Measurements from ENCODE around the gene EPB41L5. TPM values are rescaled to one million over a fixed set of nuclear protein-coding genes. Genes with fewer than 3 reads are reported as not detected.
"Not testable (repeated sequence)": the region's sequence is repeated elsewhere in the genome, so short reads cannot be mapped to it uniquely, and the experiment has no call there.

Gene EPB41L5
- total RNA-seq, 1 donor from 2014 or later: 9.3 TPM

- no peak for ATAC-seq
- intact Hi-C loops (cut with micrococcal nuclease): no loop called here
- DNase-seq: no peak
Measured at GRCh38 chr2:120132190-120132589, 119.3 kb downstream of the EPB41L5 start.

- no peak for ATAC-seq
- intact Hi-C loops (cut with micrococcal nuclease): no loop called here
Measured at GRCh38 chr2:120132691-120133090, 119.8 kb downstream of the EPB41L5 start.

GRCh38 chr2:120133572-120134244 lies 120.8 kb downstream of the EPB41L5 start:
- DNase-seq (no peak), ATAC-seq (no peak)
- intact Hi-C loops (cut with micrococcal nuclease): no loop called here

More at GRCh38 chr2:120132691-120133090, 119.8 kb downstream of the EPB41L5 start:
- DNase-seq: no peak

- DNase-seq (no peak), ATAC-seq (no peak)
- intact Hi-C loops (cut with micrococcal nuclease): no loop called here
Measured at GRCh38 chr2:120134263-120134662, 121.4 kb downstream of the EPB41L5 start.

GRCh38 chr2:120135013-120135412 lies 122.1 kb downstream of the EPB41L5 start:
- DNase-seq; intact Hi-C loops (cut with micrococcal nuclease); ATAC-seq: not testable (repeated sequence)

- DNase-seq (no peak), ATAC-seq (no peak)
- intact Hi-C loops (cut with micrococcal nuclease): no loop called here
Measured at GRCh38 chr2:120140866-120141265, 128.0 kb downstream of the EPB41L5 start.

- DNase-seq (no peak), ATAC-seq (no peak)
- intact Hi-C loops (cut with micrococcal nuclease): no loop called here
Measured at GRCh38 chr2:120141300-120142069, 128.6 kb downstream of the EPB41L5 start.

- no peak for ATAC-seq
- intact Hi-C loops (cut with micrococcal nuclease): no loop called here
- no peak for DNase-seq
Measured at GRCh38 chr2:120142528-120143219, 129.8 kb downstream of the EPB41L5 start.

- intact Hi-C loops (cut with micrococcal nuclease): no loop called here
- no peak for DNase-seq
- no peak for ATAC-seq
Measured at GRCh38 chr2:120148229-120148628, 135.4 kb downstream of the EPB41L5 start.

- no peak for ATAC-seq
- intact Hi-C loops (cut with micrococcal nuclease): no loop called here
Measured at GRCh38 chr2:120148669-120149068, 135.8 kb downstream of the EPB41L5 start.

GRCh38 chr2:120149406-120149805 lies 136.5 kb downstream of the EPB41L5 start:
- DNase-seq: no peak
- no peak for ATAC-seq
- intact Hi-C loops (cut with micrococcal nuclease): no loop called here

More at GRCh38 chr2:120148669-120149068, 135.8 kb downstream of the EPB41L5 start:
- no peak for DNase-seq

GRCh38 chr2:120150040-120150482 lies 137.2 kb downstream of the EPB41L5 start:
- intact Hi-C loops (cut with micrococcal nuclease): no loop called here
- DNase-seq: no peak
- no peak for ATAC-seq

- ATAC-seq (no peak), DNase-seq (no peak)
- intact Hi-C loops (cut with micrococcal nuclease): no loop called here
Measured at GRCh38 chr2:120155308-120155707, 142.4 kb downstream of the EPB41L5 start.

GRCh38 chr2:120158658-120159057 lies 145.8 kb downstream of the EPB41L5 start:
- DNase-seq; intact Hi-C loops (cut with micrococcal nuclease); ATAC-seq: not testable (repeated sequence)

- ATAC-seq: no peak
- intact Hi-C loops (cut with micrococcal nuclease): no loop called here
- no peak for DNase-seq
Measured at GRCh38 chr2:120161190-120161589, 148.3 kb downstream of the EPB41L5 start.

GRCh38 chr2:120162716-120163115 lies 149.8 kb downstream of the EPB41L5 start:
- intact Hi-C loops (cut with micrococcal nuclease): no loop called here
- no peak for DNase-seq
- no peak for ATAC-seq

GRCh38 chr2:120167272-120167671 lies 154.4 kb downstream of the EPB41L5 start:
- intact Hi-C loops (cut with micrococcal nuclease): no loop called here
- ATAC-seq (no peak), DNase-seq (no peak)

GRCh38 chr2:120169020-120169419 lies 156.1 kb downstream of the EPB41L5 start:
- DNase-seq (no peak), ATAC-seq (no peak)
- intact Hi-C loops (cut with micrococcal nuclease): no loop called here

- DNase-seq (no peak), ATAC-seq (peak; percentile 52)
- intact Hi-C loops (cut with micrococcal nuclease): loop anchor here (10.0 kb wide), 1 partner anchor 470 kb away; no protein-coding TSS in a partner anchor
Measured at GRCh38 chr2:120174963-120175581, 162.2 kb downstream of the EPB41L5 start.

Data from left ventricle myocardium superior (tissue), 1 donor.